T-helper 1 cell (primary cell): ENCODE data around the gene SKAP2.
"Not testable (repeated sequence)": the region's sequence is repeated elsewhere in the genome, so short reads cannot be mapped to it uniquely, and the experiment has no call there.

Experiments used
- DNase-seq, 5 donors: peaks; one replicate each; pipeline ENCODE4 v3.0.0-alpha.2; 2012 to 2020

The SKAP2 gene

DNA sequence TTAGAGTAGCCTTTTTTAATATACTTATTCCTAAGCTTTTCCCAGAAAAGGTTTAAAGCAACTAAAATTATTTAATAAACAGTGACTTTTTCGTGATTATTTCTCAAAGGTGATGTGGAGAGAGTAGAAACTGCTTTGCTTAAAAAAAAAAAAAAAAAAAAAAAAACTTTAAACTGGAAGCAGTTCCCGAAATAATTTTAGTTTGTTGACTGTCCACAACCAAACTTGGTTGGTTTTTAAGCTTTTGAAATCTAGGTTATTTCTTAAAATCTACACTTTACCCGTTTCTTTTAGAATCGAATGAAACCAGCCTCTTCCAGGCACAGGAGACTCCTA, 7.3 kb downstream of the SKAP2 start:
- DNase-seq = no peak

DNA sequence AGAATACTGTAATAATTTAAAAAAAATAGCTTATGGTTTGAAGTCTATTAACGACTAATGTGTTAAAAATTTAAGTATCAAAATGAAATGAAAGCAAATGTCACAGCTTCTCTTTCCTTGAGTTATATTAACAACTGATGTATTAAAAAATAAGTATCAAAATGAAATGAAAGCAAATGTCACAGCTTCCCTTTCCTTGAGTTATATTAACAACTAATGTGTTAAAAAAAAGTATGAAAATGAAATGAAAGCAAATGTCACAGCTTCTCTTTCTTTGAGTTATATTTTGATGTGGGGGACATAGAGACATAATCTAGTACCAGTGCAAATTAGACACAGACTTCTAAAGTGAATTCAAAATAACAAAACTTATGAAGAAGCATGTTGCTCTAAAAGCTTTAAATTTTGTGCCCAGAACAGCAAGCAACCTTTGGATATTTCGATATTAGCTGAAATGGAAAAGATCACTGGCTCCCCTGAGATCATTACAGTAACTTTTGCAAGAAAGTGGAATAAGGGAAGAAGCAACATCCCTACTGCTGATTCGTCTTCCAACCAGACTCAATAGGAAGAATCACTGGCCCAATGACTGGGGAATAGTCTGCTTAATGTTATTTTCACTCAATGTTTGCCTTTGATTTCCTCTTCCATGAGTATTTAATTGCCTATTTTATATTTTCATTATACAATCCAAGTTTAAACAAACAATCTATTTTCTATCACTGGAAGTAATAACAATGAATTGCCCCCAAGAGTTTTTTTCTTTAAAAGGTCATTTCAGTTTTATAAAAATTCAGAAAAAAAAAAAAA, 8.0 kb downstream of the SKAP2 start:
- no peak for DNase-seq

DNA sequence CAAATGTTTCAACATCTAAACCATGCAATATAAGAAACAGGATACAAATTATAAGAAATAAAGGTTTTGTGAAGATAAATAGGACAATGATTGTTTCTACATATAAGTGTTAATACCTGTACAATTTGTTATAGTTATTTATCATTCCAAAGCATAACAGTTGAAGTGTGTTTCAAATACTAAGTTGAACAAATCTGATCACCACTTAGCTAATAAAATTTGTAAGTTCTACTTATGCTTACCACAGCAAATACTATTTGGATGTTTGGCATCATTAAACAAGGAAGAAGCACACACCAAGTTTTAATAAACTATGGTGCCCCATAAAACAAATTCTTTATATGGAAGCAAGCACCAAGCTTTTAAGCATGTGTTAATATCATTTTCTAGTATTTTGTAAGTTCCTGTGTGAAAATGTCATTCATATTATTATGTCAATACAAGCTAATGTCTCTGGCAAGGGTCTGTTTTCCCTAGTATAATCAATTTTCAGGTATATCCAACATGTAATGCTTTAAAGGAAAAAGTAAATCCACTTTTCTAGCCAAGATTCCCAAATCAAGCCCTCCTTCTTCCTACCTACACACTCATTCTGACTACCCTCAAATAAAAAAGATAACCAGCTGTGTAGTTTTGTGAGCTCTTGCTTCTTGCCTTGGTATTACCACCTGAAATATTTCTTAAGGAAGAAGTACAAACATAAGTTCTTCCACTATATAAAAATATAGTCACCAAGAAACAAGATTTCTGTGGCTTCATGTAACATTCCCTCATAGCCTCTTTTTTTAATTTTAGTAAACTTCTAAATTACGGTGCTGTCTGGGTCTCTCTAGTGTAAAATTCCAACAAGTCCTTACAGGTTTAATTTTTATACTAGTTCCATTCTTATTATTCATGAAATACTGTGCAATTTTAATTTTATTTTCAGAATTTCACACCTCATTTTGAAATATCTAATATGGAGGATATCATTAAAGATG, 9.2 kb downstream of the SKAP2 start:
- no peak for DNase-seq

GRCh38 chr7:26853788-26854393, 10.5 kb downstream of the SKAP2 start:
- DNase-seq = peak in 1 of 5 donors; percentile 5

- no peak for DNase-seq
Measured at GRCh38 chr7:26850193-26850651, 14.2 kb downstream of the SKAP2 start.

DNA sequence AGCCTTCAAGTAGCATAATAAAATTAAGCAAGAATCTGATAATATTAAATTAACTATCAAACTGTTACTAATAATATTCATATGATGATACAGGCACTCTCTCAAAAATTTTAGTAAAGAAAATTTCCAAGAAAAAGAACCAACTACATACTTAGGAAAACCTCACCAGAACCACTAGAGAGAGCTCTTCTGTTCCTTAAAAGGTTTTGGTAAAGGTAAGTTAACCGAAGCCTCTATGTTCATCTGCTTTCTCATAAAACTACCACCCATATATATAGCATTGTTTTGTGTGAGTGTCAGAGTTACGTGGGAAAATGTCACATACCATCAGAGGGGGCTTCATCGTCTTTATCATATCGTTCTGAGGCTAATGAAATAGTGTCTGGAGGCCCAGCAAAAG, 20.7 kb downstream of the SKAP2 start:
- no peak for DNase-seq

- DNase-seq = no peak
Measured at GRCh38 chr7:26842897-26843296, 21.5 kb downstream of the SKAP2 start.

GRCh38 chr7:26841003-26841739, 23.2 kb downstream of the SKAP2 start:
- DNase-seq = no peak

DNA sequence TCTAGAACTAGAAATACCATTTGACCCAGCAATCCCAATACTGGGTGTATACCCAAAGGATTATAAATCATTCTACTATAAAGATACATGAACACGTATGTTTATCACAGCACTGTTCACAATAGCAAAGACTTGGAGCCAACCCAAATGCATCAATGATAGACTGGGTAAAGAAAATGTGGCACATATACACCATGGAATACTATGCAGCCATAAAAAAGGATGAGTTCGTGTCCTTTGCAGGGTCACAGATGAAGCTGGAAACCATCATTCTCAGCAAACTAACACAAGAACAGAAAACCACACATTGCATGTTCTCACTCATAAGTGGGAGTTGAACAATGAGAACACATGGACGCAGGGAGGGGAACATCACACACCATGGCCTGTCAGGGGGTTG, 27.6 kb downstream of the SKAP2 start:
- not testable (repeated sequence) for DNase-seq

DNA sequence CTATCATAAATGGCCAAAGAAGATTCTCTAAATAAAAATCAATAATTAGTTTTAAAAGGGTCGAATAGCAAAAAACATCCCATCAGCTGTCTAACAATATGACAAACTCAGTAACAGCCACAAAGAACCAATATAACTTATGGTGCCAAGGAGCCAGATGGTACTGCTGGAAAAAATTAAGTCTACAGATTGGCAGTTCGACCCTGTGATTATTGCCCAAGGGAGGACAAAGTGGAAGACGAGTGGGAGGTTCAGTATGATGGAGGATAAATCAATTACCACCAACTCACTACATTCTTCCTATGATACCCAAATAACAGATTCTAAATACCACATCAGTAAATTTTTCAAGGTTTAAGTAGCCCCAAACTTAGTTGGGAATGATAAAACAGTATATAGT, 49.0 kb downstream of the SKAP2 start:
- no peak for DNase-seq

GRCh38 chr7:26813432-26813831, 51.0 kb downstream of the SKAP2 start:
- DNase-seq = no peak

- no peak for DNase-seq
Measured at GRCh38 chr7:26794541-26794940, 69.8 kb downstream of the SKAP2 start.

- no peak for DNase-seq
Measured at GRCh38 chr7:26792576-26792975, 71.8 kb downstream of the SKAP2 start.

- no peak for DNase-seq
Measured at GRCh38 chr7:26792006-26792405, 72.4 kb downstream of the SKAP2 start.

GRCh38 chr7:26789481-26790184, 74.8 kb downstream of the SKAP2 start:
- no peak for DNase-seq

- no peak for DNase-seq
Measured at GRCh38 chr7:26787701-26788100, 76.7 kb downstream of the SKAP2 start.

- DNase-seq = no peak
Measured at GRCh38 chr7:26784118-26784517, 80.3 kb downstream of the SKAP2 start.

GRCh38 chr7:26782501-26782900, 81.9 kb downstream of the SKAP2 start:
- DNase-seq = no peak

DNA sequence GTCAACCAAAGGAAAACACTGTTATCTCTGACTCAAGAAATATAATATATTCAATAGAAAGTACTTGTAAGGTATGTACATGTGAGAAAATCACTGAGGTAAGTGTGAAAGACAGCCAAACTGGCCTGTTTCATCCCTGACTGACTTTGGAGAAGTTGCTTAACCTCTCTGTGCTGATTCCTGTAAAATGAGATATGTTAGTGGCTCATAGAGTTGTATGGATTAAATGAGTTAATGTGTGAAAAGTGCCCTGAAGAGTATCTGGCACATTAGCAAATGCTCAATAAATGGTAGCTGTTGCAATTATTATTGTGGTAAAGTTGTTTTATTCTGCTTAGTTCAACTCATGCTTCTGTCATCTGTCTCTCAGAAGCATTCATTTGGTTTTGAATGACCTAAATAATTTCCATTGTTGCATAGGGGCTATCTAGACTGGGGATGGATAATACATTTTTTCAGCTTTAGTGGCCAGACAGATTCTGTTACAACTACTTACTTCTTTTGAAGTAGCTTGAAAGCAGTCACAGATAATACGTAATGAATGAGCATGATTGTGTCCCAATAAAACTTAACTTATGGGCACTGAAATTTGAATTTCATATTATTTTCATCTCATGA, 84.3 kb downstream of the SKAP2 start:
- DNase-seq = no peak

DNA sequence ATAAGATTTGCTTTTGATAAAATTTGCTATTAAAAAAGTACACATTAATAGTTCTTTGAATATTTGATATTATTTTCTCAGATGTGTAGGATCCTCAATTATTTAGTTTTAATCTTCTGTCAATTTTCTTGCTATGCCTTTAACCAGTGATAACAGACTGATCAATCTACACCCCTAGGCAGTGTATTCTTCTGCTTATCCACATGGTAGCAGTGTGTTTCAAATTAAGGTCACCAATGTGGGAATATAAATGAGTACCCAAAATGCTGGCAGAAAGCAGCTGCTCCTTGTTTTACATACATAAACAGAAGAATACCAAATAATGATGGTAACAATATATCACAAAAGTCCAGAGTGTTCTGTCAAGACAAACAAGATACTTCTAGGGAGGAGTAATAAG, 87.0 kb downstream of the SKAP2 start:
- DNase-seq = no peak

GRCh38 chr7:26760501-26760900, 103.9 kb downstream of the SKAP2 start:
- DNase-seq = no peak

DNA sequence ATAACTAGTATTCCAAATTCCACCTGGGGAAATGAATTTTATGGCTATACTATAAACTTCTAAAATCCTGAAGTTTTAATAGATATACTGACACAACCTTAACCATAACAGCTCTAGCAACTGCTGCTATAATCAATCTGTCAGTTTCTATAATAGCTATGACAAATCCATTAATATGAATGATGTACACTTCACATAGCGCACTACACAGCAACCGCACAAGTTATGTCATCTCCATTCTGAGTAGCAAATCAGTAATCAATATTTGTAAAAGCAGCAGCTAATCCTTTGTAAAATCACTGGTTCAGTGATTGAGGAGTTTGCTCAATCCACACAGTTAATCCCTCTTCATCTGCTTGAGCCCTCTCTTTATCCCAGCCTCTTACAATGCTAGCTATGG, 105.3 kb downstream of the SKAP2 start:
- no peak for DNase-seq
